Measurements from ENCODE around the gene C12orf56.
"Not testable (repeated sequence)": the region's sequence is repeated elsewhere in the genome, so short reads cannot be mapped to it uniquely, and the experiment has no call there.

C12orf56 gene

GRCh38 chr12:64403707-64404469 lies 13.3 kb upstream of the C12orf56 start, which contains the start of gene XPOT:
Gene XPOT, plus strand, starts transcription at chr12:64404392. Its CDS starts 5,644 bp downstream, at chr12:64410036.
- Mint-ChIP-seq H3K4me1 (ENCODE audit: low read depth) (peaks cover 26% of the 10 kb centered on the region), H3K4me3 (peak within 1 kb of the TSS; percentile 96), H3K27me3 (ENCODE audit: low read depth) (no peaks in the 10 kb centered on the region), H3K9me3 (no peaks in the 10 kb centered on the region), H3K27ac (peak within 1 kb of the TSS; percentile 98), H3K36me3 (ENCODE audit: low read depth) (no peaks in the 10 kb centered on the region)

GRCh38 chr12:64402181-64402580 lies 11.6 kb upstream of the C12orf56 start:
- Mint-ChIP-seq H3K4me1 (ENCODE audit: low read depth) (peaks cover 18% of the 10 kb centered on the region), H3K27ac (no peak overlapping the region), H3K27me3 (ENCODE audit: low read depth) (peaks cover 4% of the 10 kb centered on the region), H3K36me3 (ENCODE audit: low read depth) (no peaks in the 10 kb centered on the region), H3K4me3 (peak overlapping the region; percentile 25), H3K9me3 (no peaks in the 10 kb centered on the region)

GRCh38 chr12:64400041-64400440 lies 9.5 kb upstream of the C12orf56 start:
- Mint-ChIP-seq H3K9me3 (no peaks in the 10 kb centered on the region), H3K27me3 (ENCODE audit: low read depth) (peaks cover 4% of the 10 kb centered on the region), H3K27ac (no peak overlapping the region), H3K36me3 (ENCODE audit: low read depth) (no peaks in the 10 kb centered on the region), H3K4me3 (no peak overlapping the region), H3K4me1 (ENCODE audit: low read depth) (peaks cover 7% of the 10 kb centered on the region)

GRCh38 chr12:64395739-64396138 lies 5.2 kb upstream of the C12orf56 start:
- Mint-ChIP-seq H3K27ac (no peak overlapping the region), H3K36me3 (ENCODE audit: low read depth) (no peaks in the 10 kb centered on the region), H3K27me3 (ENCODE audit: low read depth) (peaks cover 21% of the 10 kb centered on the region), H3K4me1 (ENCODE audit: low read depth) (peaks cover 9% of the 10 kb centered on the region), H3K9me3 (no peaks in the 10 kb centered on the region), H3K4me3 (no peak overlapping the region)

- H3K9me3 Mint-ChIP-seq = no peaks in the 10 kb centered on the region
- H3K27me3 Mint-ChIP-seq (ENCODE audit: low read depth) = peaks cover 22% of the 10 kb centered on the region
- H3K27ac Mint-ChIP-seq = no peak overlapping the region
- peaks cover 10% of the 10 kb centered on the region for H3K4me1 Mint-ChIP-seq (ENCODE audit: low read depth)
- H3K4me3 Mint-ChIP-seq = peak overlapping the region; percentile 28
- H3K36me3 Mint-ChIP-seq (ENCODE audit: low read depth) = no peaks in the 10 kb centered on the region
Measured at GRCh38 chr12:64392221-64392620, 1.7 kb upstream of the C12orf56 start.

GRCh38 chr12:64389154-64389553 lies 1.4 kb downstream of the C12orf56 start:
- Mint-ChIP-seq H3K27me3 (ENCODE audit: low read depth) (peaks cover 22% of the 10 kb centered on the region), H3K9me3 (no peaks in the 10 kb centered on the region), H3K36me3 (ENCODE audit: low read depth) (no peaks in the 10 kb centered on the region), H3K27ac (no peak overlapping the region), H3K4me3 (no peak overlapping the region), H3K4me1 (ENCODE audit: low read depth) (peaks cover 29% of the 10 kb centered on the region)

GRCh38 chr12:64387197-64387816 lies 3.3 kb downstream of the C12orf56 start:
- no peaks in the 10 kb centered on the region for H3K36me3 Mint-ChIP-seq (ENCODE audit: low read depth)
- H3K9me3 Mint-ChIP-seq = no peaks in the 10 kb centered on the region
- peaks cover 34% of the 10 kb centered on the region for H3K4me1 Mint-ChIP-seq (ENCODE audit: low read depth)
- peak overlapping the region; percentile 50 for H3K27ac Mint-ChIP-seq
- H3K4me3 Mint-ChIP-seq = no peak overlapping the region
- H3K27me3 Mint-ChIP-seq (ENCODE audit: low read depth) = peaks cover 20% of the 10 kb centered on the region

GRCh38 chr12:64385468-64385867 lies 5.1 kb downstream of the C12orf56 start:
- H3K36me3 Mint-ChIP-seq (ENCODE audit: low read depth) = peaks cover 8% of the 10 kb centered on the region
- H3K4me3 Mint-ChIP-seq = peak overlapping the region; percentile 70
- peaks cover 31% of the 10 kb centered on the region for H3K4me1 Mint-ChIP-seq (ENCODE audit: low read depth)
- H3K9me3 Mint-ChIP-seq = peaks cover 13% of the 10 kb centered on the region
- H3K27ac Mint-ChIP-seq = peak overlapping the region; percentile 92
- H3K27me3 Mint-ChIP-seq (ENCODE audit: low read depth) = peaks cover 4% of the 10 kb centered on the region

- Mint-ChIP-seq H3K27me3 (ENCODE audit: low read depth) (peaks cover 4% of the 10 kb centered on the region), H3K36me3 (ENCODE audit: low read depth) (peaks cover 8% of the 10 kb centered on the region), H3K9me3 (peaks cover 17% of the 10 kb centered on the region), H3K4me3 (peak overlapping the region; percentile 70), H3K27ac (peak overlapping the region; percentile 92), H3K4me1 (ENCODE audit: low read depth) (peaks cover 31% of the 10 kb centered on the region)
Measured at GRCh38 chr12:64385019-64385418, 5.5 kb downstream of the C12orf56 start.

- peaks cover 28% of the 10 kb centered on the region for H3K4me1 Mint-ChIP-seq (ENCODE audit: low read depth)
Measured at GRCh38 chr12:64383675-64384074, 6.9 kb downstream of the C12orf56 start.

GRCh38 chr12:64362721-64363305 lies 27.7 kb downstream of the C12orf56 start:
- Mint-ChIP-seq H3K4me1 (ENCODE audit: low read depth) (no peaks in the 10 kb centered on the region), H3K9me3 (no peaks in the 10 kb centered on the region), H3K27ac (no peak overlapping the region), H3K4me3 (no peak overlapping the region), H3K27me3 (ENCODE audit: low read depth) (no peaks in the 10 kb centered on the region), H3K36me3 (ENCODE audit: low read depth) (no peaks in the 10 kb centered on the region)

More at GRCh38 chr12:64383675-64384074, 6.9 kb downstream of the C12orf56 start:
- Mint-ChIP-seq H3K9me3 (peaks cover 17% of the 10 kb centered on the region), H3K27ac (no peak overlapping the region), H3K36me3 (ENCODE audit: low read depth) (peaks cover 8% of the 10 kb centered on the region), H3K27me3 (ENCODE audit: low read depth) (no peaks in the 10 kb centered on the region), H3K4me3 (no peak overlapping the region)

- not testable (repeated sequence) for H3K9me3 Mint-ChIP-seq; H3K27me3 Mint-ChIP-seq (ENCODE audit: low read depth); H3K4me3 Mint-ChIP-seq; H3K4me1 Mint-ChIP-seq (ENCODE audit: low read depth); H3K27ac Mint-ChIP-seq; H3K36me3 Mint-ChIP-seq (ENCODE audit: low read depth)
Measured at GRCh38 chr12:64361173-64361572, 29.4 kb downstream of the C12orf56 start.

- not testable (repeated sequence) for H3K4me1 Mint-ChIP-seq (ENCODE audit: low read depth); H3K9me3 Mint-ChIP-seq; H3K27me3 Mint-ChIP-seq (ENCODE audit: low read depth); H3K36me3 Mint-ChIP-seq (ENCODE audit: low read depth); H3K27ac Mint-ChIP-seq; H3K4me3 Mint-ChIP-seq
Measured at GRCh38 chr12:64356209-64356608, 34.3 kb downstream of the C12orf56 start.

- Mint-ChIP-seq H3K36me3 (ENCODE audit: low read depth) (no peaks in the 10 kb centered on the region), H3K9me3 (peaks cover 8% of the 10 kb centered on the region), H3K4me1 (ENCODE audit: low read depth) (no peaks in the 10 kb centered on the region), H3K4me3 (no peak overlapping the region), H3K27me3 (ENCODE audit: low read depth) (no peaks in the 10 kb centered on the region), H3K27ac (no peak overlapping the region)
Measured at GRCh38 chr12:64352181-64352580, 38.4 kb downstream of the C12orf56 start.

- Mint-ChIP-seq H3K27ac (no peak overlapping the region), H3K4me1 (ENCODE audit: low read depth) (no peaks in the 10 kb centered on the region)
Measured at GRCh38 chr12:64351265-64351664, 39.3 kb downstream of the C12orf56 start.

More at GRCh38 chr12:64351265-64351664, 39.3 kb downstream of the C12orf56 start:
- Mint-ChIP-seq H3K36me3 (ENCODE audit: low read depth) (no peaks in the 10 kb centered on the region), H3K4me3 (no peak overlapping the region), H3K9me3 (peaks cover 2% of the 10 kb centered on the region), H3K27me3 (ENCODE audit: low read depth) (no peaks in the 10 kb centered on the region)
